NCI-H748 (cell line): ENCODE results near the gene QKI.
"Not testable (repeated sequence)": the region's sequence is repeated elsewhere in the genome, so short reads cannot be mapped to it uniquely, and the experiment has no call there.

Source experiments
- DNase-seq: peaks from one replicate; lab custom pipeline; 2025; ENCODE audit not compliant: unreplicated experiment; lab: John Stamatoyannopoulos, UW

QKI gene

DNA sequence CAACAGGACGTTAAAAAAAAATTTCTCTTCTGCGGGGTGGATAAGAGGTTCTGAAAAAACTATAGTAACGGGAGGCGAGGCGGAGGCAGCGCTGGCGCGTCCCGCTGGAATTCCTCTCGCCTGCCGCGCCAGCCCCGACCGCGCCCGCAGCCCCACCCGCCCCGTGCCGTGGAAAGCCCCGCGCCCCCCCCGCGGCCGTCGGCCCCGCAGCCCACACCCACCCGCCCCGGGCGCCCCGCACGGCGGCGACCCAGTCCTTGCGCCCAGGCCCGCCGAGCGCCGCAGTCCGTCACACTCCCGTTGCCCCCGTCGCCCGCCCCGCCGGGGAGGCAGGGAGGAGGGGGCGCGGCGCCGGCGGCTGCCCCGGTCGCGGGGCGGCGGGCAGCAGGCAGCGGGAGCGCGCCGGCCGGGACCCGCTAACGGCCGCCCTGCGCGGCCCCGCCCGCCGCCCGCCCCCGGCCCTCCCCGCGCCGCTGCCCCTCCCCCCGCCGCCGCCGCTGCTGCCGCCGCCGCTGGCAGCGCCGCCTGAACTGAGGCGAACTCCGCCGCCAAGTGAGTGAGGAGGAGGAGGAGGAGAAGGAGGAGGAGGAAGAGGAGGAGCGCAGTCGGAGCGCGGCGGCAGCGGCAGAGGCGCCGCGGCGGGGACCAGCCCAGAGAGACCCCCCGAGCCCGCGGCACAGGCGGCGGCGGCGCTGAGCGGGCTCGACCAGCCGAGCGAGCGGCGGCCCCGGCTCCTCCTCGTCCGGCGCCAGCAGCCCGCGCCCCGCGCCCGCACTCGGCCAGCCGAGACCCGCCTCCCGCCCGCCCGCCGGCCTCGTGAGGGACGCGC is at the start of gene QKI:
TSS of gene QKI (plus strand) at position 602 of the 829 bp plus-strand sequence. CDS start 476 bp downstream, outside the sequence.
- DNase-seq = peak; percentile 83

DNA sequence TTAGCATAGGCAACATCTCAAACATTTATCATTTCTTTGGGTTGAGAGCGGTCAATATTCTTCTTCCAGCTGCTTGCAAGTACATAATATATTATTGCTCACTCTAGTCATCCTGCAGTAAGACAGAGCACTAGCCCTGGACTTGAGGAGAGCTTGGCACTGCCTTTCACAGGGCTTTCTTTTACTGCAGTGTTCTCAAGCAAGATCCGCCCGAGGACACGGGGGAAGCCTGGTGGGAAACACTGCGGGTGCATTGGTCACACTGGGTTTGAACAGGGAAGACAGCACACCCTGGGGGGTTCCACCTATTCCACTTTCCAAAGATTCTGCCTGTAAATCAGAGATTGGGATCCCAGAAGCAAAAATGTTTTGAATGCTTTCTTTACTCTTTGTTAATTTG is 48.2 kb upstream of the QKI start:
- DNase-seq = no peak

DNA sequence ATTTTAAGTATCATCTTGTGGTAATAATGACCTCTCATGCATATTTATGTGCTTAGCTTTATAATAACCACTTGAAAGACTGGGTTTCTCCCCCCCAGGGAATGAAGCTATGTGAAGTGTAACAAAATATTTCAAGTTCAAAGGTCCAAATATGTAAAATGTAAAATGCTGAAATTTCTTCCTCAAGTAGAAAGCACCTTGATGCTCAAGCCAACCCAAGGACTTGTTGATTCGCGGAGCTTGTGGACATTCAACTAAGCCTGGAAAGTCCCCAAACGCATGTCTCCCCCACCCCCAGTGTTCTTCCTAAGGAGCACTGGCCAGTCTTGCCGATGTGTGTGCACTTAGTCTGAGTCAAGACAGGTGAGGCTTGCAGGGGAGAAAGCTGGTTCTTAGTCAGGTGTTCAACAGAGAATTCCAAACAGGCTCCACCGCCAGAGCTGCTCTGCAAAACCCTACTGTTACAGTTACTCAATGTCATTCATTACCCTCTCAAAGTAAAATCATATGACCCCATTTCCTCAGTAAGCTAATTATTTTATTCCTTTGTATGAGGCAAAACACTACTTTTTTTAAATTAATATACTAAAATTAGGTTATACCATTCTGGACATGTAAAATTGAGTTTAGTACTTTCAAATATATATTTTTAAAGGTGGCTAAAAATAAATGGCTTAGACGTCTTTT is 46.9 kb upstream of the QKI start:
- no peak for DNase-seq

DNA sequence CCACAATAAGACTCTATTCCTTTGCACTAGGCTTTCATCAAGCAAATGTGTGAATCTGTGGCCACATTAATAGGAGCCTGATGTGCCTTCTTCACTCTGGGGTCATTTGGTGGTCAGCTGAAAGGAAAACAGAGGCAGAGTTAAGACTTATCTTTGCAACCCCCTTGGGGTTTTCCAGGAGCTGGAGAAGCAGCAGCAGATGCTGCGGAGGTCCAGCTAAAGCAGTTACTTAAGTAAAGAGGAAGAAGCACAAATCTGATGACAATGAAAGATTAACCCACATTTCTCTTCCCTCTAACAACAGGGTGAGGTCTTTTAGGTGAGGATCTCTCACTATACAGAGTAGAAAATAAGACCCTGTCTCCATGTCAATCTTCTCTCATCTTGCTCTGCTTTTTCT is 45.4 kb upstream of the QKI start:
- no peak for DNase-seq

DNA sequence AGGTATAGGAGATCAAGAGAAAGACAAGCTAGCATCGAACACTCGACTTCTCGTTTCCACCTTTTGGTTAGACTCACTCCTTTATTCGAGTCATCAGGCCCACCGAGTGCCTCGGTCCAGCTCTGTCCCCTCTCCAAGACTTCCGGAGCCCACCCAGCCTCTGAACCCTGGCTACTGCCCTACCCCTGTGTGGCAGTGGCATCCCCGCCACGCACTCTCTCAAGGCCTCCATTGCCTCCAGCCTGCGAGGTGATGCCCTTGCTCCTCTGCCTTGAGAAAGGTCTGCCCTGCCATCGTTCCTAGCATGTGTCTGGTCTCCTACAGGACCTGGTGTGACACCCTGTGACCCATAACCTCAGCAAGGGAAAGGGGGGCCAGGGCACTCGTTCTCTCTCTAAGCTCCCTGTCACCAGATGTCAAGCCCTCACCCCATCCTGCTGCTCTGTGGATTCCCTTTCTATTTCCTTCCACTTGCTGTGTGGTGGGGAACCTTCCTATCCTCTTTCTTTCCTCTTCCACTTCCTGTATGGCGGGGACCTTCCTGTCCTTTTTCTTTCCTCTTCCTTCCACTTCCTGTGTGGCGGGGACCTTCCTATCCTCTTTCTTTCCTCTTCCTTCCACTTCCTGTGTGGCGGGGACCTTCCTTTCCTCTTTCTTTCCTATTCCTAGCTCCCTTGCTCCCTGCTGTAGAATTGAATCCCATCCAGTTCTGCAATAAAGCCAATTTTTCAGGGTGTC is 44.7 kb upstream of the QKI start:
- DNase-seq = no peak

DNA sequence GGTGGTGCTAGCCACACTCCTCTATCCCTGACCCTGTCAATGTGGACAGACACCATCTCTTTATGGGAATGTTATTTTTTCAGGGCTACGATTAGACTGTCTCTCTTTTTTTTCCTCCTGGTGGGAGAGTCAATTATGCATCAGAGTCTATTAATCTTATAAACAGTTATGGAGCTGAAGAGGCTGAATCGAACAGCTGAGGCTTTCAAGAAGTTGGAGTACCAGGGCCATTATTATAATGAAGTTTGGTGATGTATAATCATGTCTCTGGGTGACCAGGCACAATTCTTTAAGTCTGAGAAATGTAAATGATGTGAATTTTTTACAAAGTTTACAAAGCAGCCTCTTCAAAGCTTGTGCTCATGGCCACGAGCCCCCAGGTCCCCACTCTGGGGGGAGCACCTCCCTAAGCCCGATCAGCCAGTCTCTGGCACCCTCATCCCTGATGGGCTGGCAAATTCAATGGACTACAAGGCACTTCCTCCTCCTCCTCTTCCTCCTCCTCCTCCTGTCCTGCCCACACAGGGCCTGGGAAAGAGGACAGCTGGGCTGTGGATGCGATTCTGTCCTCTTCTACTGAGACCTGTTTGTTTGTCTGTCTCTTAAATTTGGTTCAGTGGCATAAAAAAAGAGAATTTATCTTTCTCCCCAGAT is 43.9 kb upstream of the QKI start:
- DNase-seq = no peak

DNA sequence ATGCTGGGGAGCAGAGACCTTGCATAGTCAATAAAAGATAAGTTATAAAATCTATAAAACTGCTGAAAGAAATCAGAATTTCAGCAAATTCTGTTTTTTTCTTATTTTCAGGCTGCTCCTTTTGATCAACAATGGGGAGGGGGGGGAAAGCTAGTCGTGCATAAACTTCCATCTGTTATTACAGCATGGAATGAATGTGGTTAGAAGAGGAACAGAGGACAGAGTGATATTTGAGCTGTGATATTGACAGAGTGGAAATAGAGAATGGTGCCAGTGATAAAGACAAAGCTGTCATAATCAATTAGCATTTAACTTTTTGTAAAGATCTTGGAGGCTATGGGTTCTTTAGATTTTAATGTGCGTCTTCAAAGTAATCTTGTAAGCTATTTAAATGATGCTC is 43.4 kb upstream of the QKI start:
- DNase-seq = no peak

DNA sequence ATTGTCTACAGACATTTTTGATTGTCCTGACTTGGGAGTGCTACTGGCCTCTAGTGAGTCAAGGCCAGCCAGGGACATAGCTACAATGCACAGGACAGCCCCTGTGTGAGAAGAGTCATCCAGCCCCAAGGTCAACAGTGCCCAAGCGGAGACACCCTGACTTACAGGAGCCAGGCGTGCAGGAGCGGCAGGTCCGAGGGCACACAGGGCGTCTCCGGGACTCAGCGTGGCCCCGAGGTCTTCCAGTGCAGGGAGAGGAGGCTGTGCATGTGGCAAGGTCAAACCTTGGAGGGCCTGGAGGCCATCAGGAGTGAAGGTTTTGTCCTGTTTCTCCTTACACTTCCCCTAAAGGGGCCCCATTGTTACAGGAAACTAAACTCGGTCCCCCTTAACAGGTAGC is 41.3 kb upstream of the QKI start:
- no peak for DNase-seq

DNA sequence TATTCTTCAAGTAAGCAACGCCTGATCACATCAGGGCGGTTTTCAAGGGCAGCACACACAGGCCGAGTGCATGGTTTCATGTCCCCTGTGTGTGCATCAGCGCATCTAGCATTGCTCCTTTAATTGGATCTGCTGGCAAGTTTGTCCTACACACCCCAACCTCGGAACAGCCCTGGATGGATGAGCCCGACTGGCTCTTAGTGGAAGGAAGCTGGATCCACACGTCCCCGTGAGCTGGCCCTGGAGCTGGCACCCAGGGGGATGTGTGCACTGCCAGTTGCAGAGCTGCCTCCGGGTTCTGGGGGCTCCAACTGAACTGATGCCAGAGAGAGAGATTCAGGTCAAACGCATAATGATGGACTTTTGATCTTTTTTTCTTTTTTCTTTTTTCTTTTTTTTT is 39.2 kb upstream of the QKI start:
- no peak for DNase-seq

DNA sequence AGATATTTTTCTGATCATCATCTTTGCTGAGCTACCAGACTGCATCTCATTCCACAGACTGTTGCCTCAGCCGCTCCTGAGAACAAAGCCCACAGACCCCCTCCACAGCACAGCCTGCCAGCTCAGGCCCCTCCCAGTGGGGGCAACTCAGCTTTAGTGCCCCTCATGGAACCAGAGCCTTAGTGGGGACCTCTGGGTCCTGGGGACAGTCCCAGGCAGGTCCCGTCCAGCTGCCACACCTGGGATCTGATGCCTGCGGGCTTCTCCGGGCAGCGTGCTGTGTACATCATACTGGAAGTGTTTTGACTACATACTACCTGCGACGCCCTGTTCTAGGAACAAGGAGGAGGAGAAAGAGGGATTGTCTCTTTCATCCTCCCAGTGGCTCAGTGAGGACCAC is 38.3 kb upstream of the QKI start:
- DNase-seq = no peak

DNA sequence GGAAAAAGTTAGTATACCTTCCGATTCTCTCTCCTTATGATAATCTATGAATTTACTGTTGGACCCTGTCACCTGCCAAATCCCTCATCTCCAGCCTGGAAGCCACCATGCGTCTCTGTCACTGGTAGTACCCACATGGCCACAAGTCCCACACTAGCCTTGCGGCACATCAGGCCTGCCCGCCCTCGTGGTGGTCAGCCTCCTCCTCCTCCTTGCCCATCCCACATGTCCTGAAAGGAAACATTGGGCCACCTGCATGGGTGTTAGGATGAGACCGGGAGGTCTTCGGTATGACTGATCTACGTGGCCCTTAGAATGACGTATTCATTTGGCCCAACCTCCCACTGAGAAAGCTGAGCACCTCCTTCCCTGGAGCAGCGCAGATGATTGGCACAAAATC is 37.0 kb upstream of the QKI start:
- no peak for DNase-seq

DNA sequence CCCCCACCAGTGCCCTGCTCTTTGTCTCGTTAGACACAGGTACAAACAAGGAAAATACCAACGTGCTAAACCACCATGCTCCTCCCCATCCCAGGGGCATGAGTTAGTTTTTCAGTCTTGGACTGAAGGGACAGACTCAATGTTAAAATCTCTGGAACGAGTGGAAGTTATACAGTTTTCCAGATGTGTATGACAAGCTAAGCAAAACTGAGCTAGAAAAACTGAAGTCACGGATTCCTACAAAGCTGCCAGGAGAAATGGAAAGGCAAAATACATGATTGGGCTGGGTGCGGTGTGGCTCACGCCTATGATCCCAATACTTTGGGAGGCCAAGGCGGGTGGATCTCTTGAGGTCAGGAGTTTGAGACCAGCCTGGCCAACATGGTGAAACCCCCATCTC is 34.3 kb upstream of the QKI start:
- no peak for DNase-seq

DNA sequence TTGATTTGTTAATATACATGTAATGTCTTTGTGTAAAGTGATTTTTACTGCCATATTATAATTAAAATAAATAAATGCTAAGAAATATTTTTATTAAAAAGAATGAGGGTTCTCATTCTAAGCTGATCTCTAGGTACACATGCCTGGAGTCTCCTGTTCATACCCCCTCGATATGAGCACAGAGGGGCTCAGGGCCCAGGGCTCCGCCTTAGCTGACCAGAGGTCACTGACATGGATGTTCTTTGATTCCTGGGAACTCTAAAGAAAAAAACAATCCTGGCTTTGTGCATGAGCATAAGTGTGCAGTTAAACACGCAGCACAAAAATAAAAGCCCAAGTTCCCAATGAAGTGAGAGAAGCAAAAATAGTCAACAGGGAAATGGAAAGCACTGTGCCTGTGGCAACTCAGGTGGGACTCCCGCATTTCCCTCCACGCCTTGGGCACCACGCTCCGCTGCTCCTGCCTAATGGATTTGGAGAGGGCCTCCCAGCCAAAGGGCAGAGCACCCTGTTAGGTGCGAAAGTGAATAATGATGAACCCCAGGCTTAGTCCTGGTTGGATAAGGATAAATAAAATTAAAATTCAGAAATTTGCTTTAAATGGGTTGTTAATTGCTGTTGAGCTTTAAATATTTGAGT is 33.3 kb upstream of the QKI start:
- no peak for DNase-seq

DNA sequence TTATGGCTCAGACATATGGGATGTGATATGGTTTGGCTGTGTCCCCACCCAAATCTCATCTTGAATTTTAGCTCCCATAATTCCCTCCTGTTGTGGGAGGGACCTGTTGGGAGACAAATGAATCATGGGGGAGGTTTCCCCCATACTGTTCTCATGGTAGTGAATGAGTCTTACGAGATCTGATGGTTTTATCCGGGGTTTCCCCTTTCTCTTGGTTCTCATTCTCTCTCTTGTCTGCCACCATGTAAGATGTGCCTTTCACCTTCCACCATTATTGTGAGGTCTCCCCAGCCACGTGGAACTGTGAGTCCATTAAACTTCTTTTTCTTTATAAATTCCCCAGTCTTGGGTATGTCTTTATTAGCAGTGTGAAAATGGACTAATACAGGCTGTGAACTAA is 31.1 kb upstream of the QKI start:
- not testable (repeated sequence) for DNase-seq

DNA sequence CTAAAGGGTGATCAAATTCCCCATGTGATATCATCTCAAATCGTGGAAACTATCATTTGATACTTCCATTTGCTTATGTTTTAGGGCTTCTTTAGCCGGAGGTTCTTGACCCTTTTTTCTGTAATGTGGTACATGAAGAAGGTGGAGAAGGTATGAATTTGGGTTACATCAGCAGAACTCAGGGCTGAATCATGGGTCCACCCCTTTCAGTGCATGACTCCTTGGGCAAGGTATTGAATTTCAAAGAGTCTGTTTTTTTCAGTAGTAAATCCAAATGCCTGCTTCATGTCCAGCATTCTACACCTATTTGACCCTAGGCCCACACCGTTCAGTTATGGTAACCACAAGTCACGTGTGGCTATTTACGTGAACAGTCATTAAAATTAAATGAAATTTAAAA is 30.6 kb upstream of the QKI start:
- DNase-seq = no peak

DNA sequence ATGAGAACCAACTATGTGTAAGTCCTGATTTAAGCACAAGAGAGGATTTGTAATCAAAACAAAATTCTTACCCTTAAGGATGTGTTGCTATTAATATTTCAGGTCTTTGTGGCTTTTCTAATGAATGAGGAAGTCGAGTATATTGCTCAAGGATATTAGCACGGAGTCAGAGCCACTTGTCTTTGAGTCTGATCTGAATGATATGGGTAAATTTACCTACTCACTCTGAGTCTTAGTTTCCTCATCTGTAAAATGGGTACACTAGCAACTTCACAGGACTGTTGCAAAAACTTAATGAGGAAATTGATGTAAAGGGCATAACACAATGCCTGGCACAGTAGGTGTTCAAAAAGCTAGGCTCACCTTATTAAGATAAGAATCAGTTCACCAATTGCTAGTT is 30.0 kb upstream of the QKI start:
- DNase-seq = no peak

DNA sequence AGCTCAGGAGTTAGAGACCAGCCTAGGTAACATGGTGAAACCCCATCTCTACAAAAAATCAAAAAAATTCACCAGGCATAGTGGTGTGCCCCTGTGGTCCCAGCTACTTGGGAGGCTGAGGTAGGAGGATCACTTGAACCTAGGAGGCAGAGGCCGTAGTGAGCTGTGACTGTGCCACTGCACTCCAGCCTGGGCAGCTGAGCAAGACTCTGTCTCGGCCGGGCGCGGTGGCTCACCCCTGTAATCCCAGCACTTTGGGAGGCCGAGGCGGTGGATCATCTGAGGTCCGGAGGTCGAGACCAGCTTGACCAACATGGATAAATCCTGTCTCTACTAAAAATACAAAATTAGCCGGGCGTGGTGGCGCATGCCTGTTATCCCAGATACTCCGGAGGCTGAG is 29.0 kb upstream of the QKI start:
- DNase-seq = not testable (repeated sequence)

DNA sequence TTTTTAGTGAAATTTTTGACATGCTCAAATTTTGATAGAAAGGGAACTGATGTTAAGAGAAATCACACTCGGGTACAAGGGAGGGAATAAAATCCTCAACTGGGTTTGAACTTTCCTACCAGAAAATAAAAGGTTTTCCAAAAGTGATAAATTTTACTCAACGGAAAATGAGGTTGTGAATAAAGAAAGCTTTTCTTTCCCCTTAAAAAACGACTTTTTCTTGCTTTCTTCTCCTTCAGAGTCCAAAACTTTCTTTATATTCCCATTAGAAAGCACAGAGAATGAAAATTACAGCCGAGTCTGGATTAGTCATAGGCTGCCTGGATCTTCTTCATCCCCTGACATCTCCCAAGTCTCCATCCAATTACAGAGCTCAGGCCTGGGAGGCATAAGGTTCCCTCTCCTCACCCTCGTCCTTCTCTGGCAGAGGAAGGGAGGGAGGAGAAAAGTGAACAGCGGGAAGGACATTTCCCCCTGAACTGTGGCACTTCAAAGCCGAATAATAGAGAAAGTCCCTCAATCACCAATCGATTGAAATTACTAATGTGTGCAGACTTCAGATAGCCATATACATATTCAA is 28.1 kb upstream of the QKI start:
- no peak for DNase-seq

DNA sequence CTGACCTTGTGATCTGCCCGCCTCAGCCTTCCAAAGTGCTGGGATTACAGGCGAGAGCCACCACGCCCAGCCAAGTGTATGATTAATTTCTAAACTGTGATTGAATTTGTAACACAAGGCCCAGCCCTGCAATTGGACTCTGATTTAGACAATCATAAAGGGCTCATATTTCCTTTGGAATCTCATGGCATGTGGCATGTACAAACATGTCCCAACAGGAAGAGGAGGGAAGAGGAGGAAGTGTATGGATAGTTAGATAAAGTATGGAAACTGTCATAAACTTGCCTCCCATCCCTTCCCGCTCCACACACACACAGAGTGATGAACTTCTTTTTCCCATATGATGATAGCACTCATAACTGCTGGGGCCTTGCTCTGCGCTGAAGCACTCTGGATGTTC is 27.2 kb upstream of the QKI start:
- DNase-seq = no peak

DNA sequence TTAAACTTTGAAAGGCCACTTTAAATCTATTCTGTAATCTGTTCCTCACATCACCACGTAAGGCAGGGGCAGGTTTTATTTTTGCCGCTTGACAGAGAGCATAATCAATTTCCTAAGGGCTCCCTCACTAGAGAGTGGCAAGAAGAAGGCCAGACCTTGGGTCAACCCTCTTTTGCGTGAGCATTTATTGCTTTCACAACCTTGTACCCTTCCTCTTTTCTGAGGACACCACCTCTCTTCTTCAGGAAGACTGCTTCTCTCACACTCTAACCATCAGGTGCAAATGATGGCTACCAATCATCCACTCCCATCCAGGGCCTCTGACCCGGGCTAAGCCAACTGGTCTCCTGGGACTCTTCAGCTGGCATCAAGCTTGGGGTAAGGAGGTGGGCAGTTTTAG is 25.2 kb upstream of the QKI start:
- DNase-seq = no peak

DNA sequence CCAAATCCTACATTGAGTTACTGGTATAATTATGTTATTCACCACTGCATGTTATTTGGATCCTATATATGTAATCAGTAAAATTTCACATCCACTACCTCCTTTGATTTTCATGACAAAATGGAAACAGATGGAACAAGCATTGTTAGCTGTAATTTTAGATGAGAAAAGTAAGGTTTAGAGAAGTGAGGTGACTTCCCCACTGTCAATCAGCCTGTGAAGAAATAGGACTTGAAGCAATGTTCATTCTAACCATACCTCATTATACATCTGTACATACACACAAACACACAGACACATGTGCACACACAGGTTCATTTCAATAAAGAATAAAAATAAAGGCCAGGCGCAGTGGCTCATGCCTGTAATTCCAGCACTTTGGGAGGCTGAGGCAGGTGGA is 23.7 kb upstream of the QKI start:
- no peak for DNase-seq
